ENCODE measurements around the gene NOVA1. TPM values are rescaled to one million over a fixed set of nuclear protein-coding genes. Genes with fewer than 3 reads are reported as not detected.

The NOVA1 gene
- polyA plus RNA-seq, 3 donors = 0.90 to 24.0 (median 5.5) TPM

GRCh38 chr14:26595926-26596542 is 1.8 kb downstream of the NOVA1 start:
- 16 to 29% (median 18%) methylated on average over 8 of the region's 8 CpGs for WGBS, 3 donors
- no peak overlapping the region for H3K27ac ChIP-seq (ENCODE audit: low read depth, low read length)

GRCh38 chr14:26594756-26595545 is 2.9 kb downstream of the NOVA1 start:
- WGBS, 3 donors = 58 to 75% (median 60%) methylated on average over 2 of the region's 2 CpGs
- H3K27ac ChIP-seq (ENCODE audit: low read depth, low read length) = no peak overlapping the region

GRCh38 chr14:26594148-26594547 is 3.7 kb downstream of the NOVA1 start:
- WGBS, 3 donors = 45 to 51% (median 48%) methylated on average over 2 of the region's 2 CpGs

GRCh38 chr14:26593357-26593756 is 4.5 kb downstream of the NOVA1 start:
- WGBS, 3 donors = 84 to 92% (median 89%) methylated on average over 4 of the region's 4 CpGs
- no peak overlapping the region for H3K27ac ChIP-seq (ENCODE audit: low read depth, low read length)

More at GRCh38 chr14:26594148-26594547, 3.7 kb downstream of the NOVA1 start:
- no peak overlapping the region for H3K27ac ChIP-seq (ENCODE audit: low read depth, low read length)

- 67 to 94% (median 75%) methylated on average over 1 of the region's 1 CpG for WGBS, 3 donors
- H3K27ac ChIP-seq (ENCODE audit: low read depth, low read length) = no peak overlapping the region
These were observed 7.9 kb downstream of the NOVA1 start for GRCh38 chr14:26589925-26590324.

GRCh38 chr14:26577711-26578110 is 20.1 kb downstream of the NOVA1 start:
- no peak overlapping the region for H3K27ac ChIP-seq (ENCODE audit: low read depth, low read length)
- 67 to 75% (median 72%) methylated on average over 2 of the region's 2 CpGs for WGBS, 3 donors

GRCh38 chr14:26554069-26554772 is 43.6 kb downstream of the NOVA1 start:
- H3K27ac ChIP-seq (ENCODE audit: low read depth, low read length) = no peak overlapping the region
- 48 to 57% (median 55%) methylated on average over 1 of the region's 1 CpG for WGBS, 3 donors

GRCh38 chr14:26549571-26549970 is 48.3 kb downstream of the NOVA1 start:
- no peak overlapping the region for H3K27ac ChIP-seq (ENCODE audit: low read depth, low read length)
- 92 to 95% (median 93%) methylated on average over 3 of the region's 3 CpGs for WGBS, 3 donors

GRCh38 chr14:26548406-26548805 is 49.4 kb downstream of the NOVA1 start:
- no peak overlapping the region for H3K27ac ChIP-seq (ENCODE audit: low read depth, low read length)

GRCh38 chr14:26538176-26538575 is 59.7 kb downstream of the NOVA1 start:
- no peak overlapping the region for H3K27ac ChIP-seq (ENCODE audit: low read depth, low read length)
- WGBS, 3 donors = 86 to 97% (median 91%) methylated on average over 1 of the region's 1 CpG

- no peak overlapping the region for H3K27ac ChIP-seq (ENCODE audit: low read depth, low read length)
- 66 to 83% (median 75%) methylated on average over 3 of the region's 3 CpGs for WGBS, 3 donors
These were observed 65.9 kb downstream of the NOVA1 start for GRCh38 chr14:26531894-26532293.

- no peak overlapping the region for H3K27ac ChIP-seq (ENCODE audit: low read depth, low read length)
- 74 to 87% (median 79%) methylated on average over 7 of the region's 7 CpGs for WGBS, 3 donors
These were observed 69.2 kb downstream of the NOVA1 start for GRCh38 chr14:26528415-26529182.

GRCh38 chr14:26527095-26527494 is 70.7 kb downstream of the NOVA1 start:
- 62 to 76% (median 73%) methylated on average over 3 of the region's 3 CpGs for WGBS, 3 donors
- H3K27ac ChIP-seq (ENCODE audit: low read depth, low read length) = no peak overlapping the region

- 74 to 81% (median 77%) methylated on average over 1 of the region's 1 CpG for WGBS, 3 donors
- H3K27ac ChIP-seq (ENCODE audit: low read depth, low read length) = no peak overlapping the region
These were observed 71.7 kb downstream of the NOVA1 start for GRCh38 chr14:26526137-26526536.

- H3K27ac ChIP-seq (ENCODE audit: low read depth, low read length) = no peak overlapping the region
These were observed 72.7 kb downstream of the NOVA1 start for GRCh38 chr14:26525085-26525484.

- H3K27ac ChIP-seq (ENCODE audit: low read depth, low read length) = no peak overlapping the region
- WGBS, 3 donors = 58 to 63% (median 63%) methylated on average over 2 of the region's 2 CpGs
These were observed 74.9 kb downstream of the NOVA1 start for GRCh38 chr14:26522967-26523366.

- no peak overlapping the region for H3K27ac ChIP-seq (ENCODE audit: low read depth, low read length)
These were observed 80.1 kb downstream of the NOVA1 start for GRCh38 chr14:26517771-26518170.

- H3K27ac ChIP-seq (ENCODE audit: low read depth, low read length) = no peak overlapping the region
- WGBS, 3 donors = 37 to 76% (median 74%) methylated on average over 2 of the region's 2 CpGs
These were observed 97.8 kb downstream of the NOVA1 start for GRCh38 chr14:26500028-26500427.

- 79 to 88% (median 88%) methylated on average over 2 of the region's 2 CpGs for WGBS, 3 donors
- H3K27ac ChIP-seq (ENCODE audit: low read depth, low read length) = no peak overlapping the region
These were observed 98.3 kb downstream of the NOVA1 start for GRCh38 chr14:26499546-26499945.
